Adrenal gland (tissue), 12 donors: Measurements from ENCODE around the gene AUTS2. TPM values are rescaled to one million over a fixed set of nuclear protein-coding genes. Genes with fewer than 3 reads are reported as not detected.

Experiments used
- DNase-seq, 7 donors: peaks; one replicate each; pipeline ENCODE4 v3.0.0-alpha.2; 2019 to 2020
- H3K27ac ChIP-seq, 5 donors: fragments of 200-600 bp; sonication (generic) in 4 of 5; 1 replicate in 3 of 5; 2 replicates in 2 of 5; pipeline versions ENCODE4 v1.5.1 to v1.8.0; 2016 to 2020; ENCODE audit warnings: mild to moderate bottlenecking in 1 of 5
- H3K27me3 ChIP-seq: fragments of 200-600 bp; 2 replicates; pipeline ENCODE4 v1.8.0; 2021
- H3K36me3 ChIP-seq, 2 donors: fragments of 200-600 bp; replicated peaks in 1 of 2; 1 replicate in 1 of 2; 2 replicates in 1 of 2; pipeline versions ENCODE4 v1.5.1 to v1.8.0; 2018 to 2022
- H3K4me1 ChIP-seq, 2 donors: fragments of 200-600 bp; replicated peaks in 1 of 2; 1 replicate in 1 of 2; 2 replicates in 1 of 2; pipeline versions ENCODE4 v1.5.1 to v1.8.0; 2018 to 2021
- H3K4me3 ChIP-seq, 4 donors: fragments of 200-600 bp; sonication (generic) in 3 of 4; one replicate each; pipeline ENCODE4 v1.5.1; 2016 to 2018
- H3K9me3 ChIP-seq, 3 donors: fragments of 200-600 bp; sonication (generic) in 1 of 3; replicated peaks in 1 of 3; 1 replicate in 2 of 3; 2 replicates in 1 of 3; pipeline versions ENCODE4 v1.5.1 to v1.8.0; 2016 to 2021
- CTCF ChIP-seq, 6 experiments: fragments of 450-650 bp in 4 of 6; fragments of 200-600 bp in 2 of 6; sonication (generic) in 1 of 6; IDR thresholded peaks; 1 replicate in 5 of 6; 2 replicates in 1 of 6; pipeline versions ENCODE4 v1.5.1 to v1.8.0; 2016 to 2021; ENCODE audit warnings: antibody characterized with exemption in 6 of 6, mild to moderate bottlenecking in 2 of 6, moderate library complexity in 1 of 6
- POLR2A ChIP-seq, 2 donors: fragments of 450-650 bp; IDR thresholded peaks; one replicate each; pipeline ENCODE4 v1.6.1; 2017; ENCODE audit warnings: antibody characterized with exemption in 2 of 2, mild to moderate bottlenecking in 2 of 2, moderate library complexity in 1 of 2
- whole genome bisulfite sequencing, 4 donors: extraction: QIAGEN DNeasy Blood & Tissue Kit in 2 of 4; methylation state at CpG; one replicate each; pipeline versions ENCODE4 v1.1.5 to v1.1.7; 2013 to 2017; 5-methylcytosine and 5-hydroxymethylcytosine counted together
- intact Hi-C, 2 donors: fragments of 100-400 bp; cut with DNase I; formaldehyde crosslinking; loops; one replicate each; pipeline versions ENCODE4 v1.14.1 to v1.15.0; 2022 to 2023
- polyA plus RNA-seq, 3 donors: library from polyadenylated mRNA; stranded (reverse); fragments of 200-250 nt in 2 of 3; fragments of 350-450 nt in 1 of 3; fragmentation: Illumina TruSeq in 1 of 3; extraction: RNeasy Lipid Tissue Mini Kit (QIAGEN cat#74804) in 1 of 3; gene quantifications; one replicate each; pipeline ENCODE4 v1.2.3, GENCODE V29; 2013 to 2014
- total RNA-seq, 9 donors: library from RNA; depleted of rRNA in 4 of 9; stranded (reverse); fragments of >200 nt in 4 of 9; fragments of 120-200 nt in 1 of 9; fragmentation: NEBNext Ultra II Directional in 1 of 9; extraction: Animal tissue kit (Norgen Biotek cat#: 25700) in 1 of 9; gene quantifications; one replicate each; pipeline versions ENCODE4 v1.1.0 to v1.2.4, GENCODE V29; 2013 to 2023
- donor health status: healthy with polysubstance abuse.
- donor health status: Bipolar disorder and iron deficiency.
- donor health status: DM: yes; HTN: yes; CAD: no.
- donor health status: DM: no; HTN: no; CAD: no.
- donor health status: DM: no; HTN: no; CAD: no.
- donor health status: DM: yes; HTN: yes; CAD: no.

Gene AUTS2
- total and polyA plus RNA-seq, 12 donors = 6.4 to 44.0 (median 15.2) TPM

- WGBS, 4 donors = 61 to 67% (median 67%) methylated on average over 2 of the region's 2 CpGs
- Histone ChIP-seq H3K4me3 (no peak overlapping the region), H3K9me3 (no peaks in the 10 kb centered on the region), H3K27ac (no peak overlapping the region), H3K4me1 (peaks cover 11 to 30% of the 10 kb centered on the region in 2 donors), H3K36me3 (no peaks in the 10 kb centered on the region), H3K27me3 (no peaks in the 10 kb centered on the region)
- intact Hi-C loops = no loop called here
- no peak for TF ChIP-seq POLR2A (IDR thresholded peaks at IDR 0.05)
- no peak for TF ChIP-seq CTCF (IDR thresholded peaks at IDR 0.05)
- DNase-seq = no peak
These were observed 206.7 kb downstream of the AUTS2 start for GRCh38 chr7:69804962-69805361.

GRCh38 chr7:69808391-69808790 lies 210.1 kb downstream of the AUTS2 start:
- no peak overlapping the region for H3K27ac ChIP-seq
- peaks cover 0 to 5% of the 10 kb centered on the region in 2 donors for H3K4me1 ChIP-seq
- H3K9me3 ChIP-seq = no peaks in the 10 kb centered on the region
- H3K27me3 ChIP-seq = no peaks in the 10 kb centered on the region
- no peak for DNase-seq
- H3K4me3 ChIP-seq = no peak overlapping the region
- TF ChIP-seq POLR2A (IDR thresholded peaks at IDR 0.05) (no peak), CTCF (IDR thresholded peaks at IDR 0.05) (no peak)
- WGBS, 4 donors = 97 to 100% (median 100%) methylated on average over 1 of the region's 1 CpG
- intact Hi-C loops = no loop called here
- H3K36me3 ChIP-seq = no peaks in the 10 kb centered on the region

GRCh38 chr7:69811476-69812308 lies 213.4 kb downstream of the AUTS2 start:
- H3K27me3 ChIP-seq = no peaks in the 10 kb centered on the region
- 92 to 98% (median 94%) methylated on average over 7 of the region's 7 CpGs for WGBS, 4 donors
- no peaks in the 10 kb centered on the region for H3K36me3 ChIP-seq
- no peak for TF ChIP-seq CTCF (IDR thresholded peaks at IDR 0.05)
- TF ChIP-seq POLR2A (IDR thresholded peaks at IDR 0.05) = no peak
- DNase-seq = no peak
- no peaks in the 10 kb centered on the region for H3K9me3 ChIP-seq
- no peak overlapping the region for H3K4me3 ChIP-seq
- intact Hi-C loops = no loop called here
- no peak overlapping the region for H3K27ac ChIP-seq
- no peaks in the 10 kb centered on the region for H3K4me1 ChIP-seq

GRCh38 chr7:69812756-69813155 lies 214.5 kb downstream of the AUTS2 start:
- DNase-seq = no peak
- intact Hi-C loops = no loop called here

More at GRCh38 chr7:69812756-69813155, 214.5 kb downstream of the AUTS2 start:
- no peak overlapping the region for H3K4me3 ChIP-seq
- no peak overlapping the region for H3K27ac ChIP-seq
- H3K36me3 ChIP-seq = no peaks in the 10 kb centered on the region
- WGBS, 4 donors = 87 to 100% (median 91%) methylated on average over 1 of the region's 1 CpG
- no peaks in the 10 kb centered on the region for H3K9me3 ChIP-seq
- no peak for TF ChIP-seq POLR2A (IDR thresholded peaks at IDR 0.05)
- TF ChIP-seq CTCF (IDR thresholded peaks at IDR 0.05) = no peak
- H3K27me3 ChIP-seq = no peaks in the 10 kb centered on the region
- H3K4me1 ChIP-seq = no peaks in the 10 kb centered on the region
